Mucosa of descending colon (tissue), 3 donors: ENCODE measurements around the gene LOXL3. TPM values are rescaled to one million over a fixed set of nuclear protein-coding genes. Genes with fewer than 3 reads are reported as not detected.

Source experiments
- ATAC-seq: fragments of 200-7000 bp; cut with Tn5 transposase; one replicate; pipeline ENCODE4 v1.9.1; 2020; ENCODE audit warnings: mild to moderate bottlenecking, moderate library complexity
- DNase-seq, 3 donors: peaks; one replicate each; pipeline ENCODE4 v3.0.0-alpha.2; 2020
- H3K36me3 ChIP-seq: fragments of 200-600 bp; one replicate; pipeline ENCODE4 v1.8.0; 2021; ENCODE audit warnings: low read depth, mild to moderate bottlenecking
- H3K4me1 ChIP-seq: fragments of 200-600 bp; one replicate; pipeline ENCODE4 v1.8.0; 2021; ENCODE audit warnings: low read depth, mild to moderate bottlenecking
- H3K4me3 ChIP-seq: fragments of 200-600 bp; one replicate; pipeline ENCODE4 v1.8.0; 2021; ENCODE audit warnings: mild to moderate bottlenecking
- H3K9me3 ChIP-seq: fragments of 200-600 bp; one replicate; pipeline ENCODE4 v1.8.0; 2021; ENCODE audit warnings: mild to moderate bottlenecking
- intact Hi-C, 2 donors: fragments of 100-400 bp; cut with DNase I in 1 of 2; cut with micrococcal nuclease in 1 of 2; formaldehyde crosslinking; loops; one replicate each; pipeline versions ENCODE4 v1.11.0 to v1.11.1; 2022; cut with DNase I, micrococcal nuclease
- total RNA-seq, 3 donors: library from RNA; stranded (reverse); fragmentation: NEBNext Ultra II Directional in 2 of 3; extraction: Animal tissue kit (Norgen Biotek cat#: 25700) in 2 of 3; gene quantifications; one replicate each; pipeline versions ENCODE4 v1.2.1 to v1.2.4, GENCODE V29; 2021 to 2023
- TF ChIP-seq, protein P1 (sequence below): fragments of 200-600 bp; IDR thresholded peaks from one replicate; pipeline ENCODE4 v1.8.0; 2022; ENCODE audit warnings: antibody characterized with exemption, mild to moderate bottlenecking
- donor health status: DM: no; HTN: no; CAD: no; lungs with moderate emphysema.
- donor health status: DM: no; HTN: no; CAD: no.
- donor health status: DM: no; HTN: yes; CAD: no.

Gene LOXL3
- total RNA-seq, 3 donors from 2014 or later: 2.2 to 6.9 (median 4.4) TPM

- DNase-seq: peak; percentile 86 to 92 (median 91)
- TF ChIP-seq, protein P1, sequence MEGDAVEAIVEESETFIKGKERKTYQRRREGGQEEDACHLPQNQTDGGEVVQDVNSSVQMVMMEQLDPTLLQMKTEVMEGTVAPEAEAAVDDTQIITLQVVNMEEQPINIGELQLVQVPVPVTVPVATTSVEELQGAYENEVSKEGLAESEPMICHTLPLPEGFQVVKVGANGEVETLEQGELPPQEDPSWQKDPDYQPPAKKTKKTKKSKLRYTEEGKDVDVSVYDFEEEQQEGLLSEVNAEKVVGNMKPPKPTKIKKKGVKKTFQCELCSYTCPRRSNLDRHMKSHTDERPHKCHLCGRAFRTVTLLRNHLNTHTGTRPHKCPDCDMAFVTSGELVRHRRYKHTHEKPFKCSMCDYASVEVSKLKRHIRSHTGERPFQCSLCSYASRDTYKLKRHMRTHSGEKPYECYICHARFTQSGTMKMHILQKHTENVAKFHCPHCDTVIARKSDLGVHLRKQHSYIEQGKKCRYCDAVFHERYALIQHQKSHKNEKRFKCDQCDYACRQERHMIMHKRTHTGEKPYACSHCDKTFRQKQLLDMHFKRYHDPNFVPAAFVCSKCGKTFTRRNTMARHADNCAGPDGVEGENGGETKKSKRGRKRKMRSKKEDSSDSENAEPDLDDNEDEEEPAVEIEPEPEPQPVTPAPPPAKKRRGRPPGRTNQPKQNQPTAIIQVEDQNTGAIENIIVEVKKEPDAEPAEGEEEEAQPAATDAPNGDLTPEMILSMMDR: peak; percentile 6
- intact Hi-C loops: no loop called here
- Histone ChIP-seq H3K36me3 (no peaks in the 10 kb centered on the region), H3K9me3 (no peaks in the 10 kb centered on the region), H3K4me3 (peak overlapping the region; percentile 65), H3K4me1 (peaks cover 46% of the 10 kb centered on the region)
- ATAC-seq: peak; percentile 71
Measured at GRCh38 chr2:74502720-74503505, 50.8 kb downstream of the LOXL3 start.

DNA sequence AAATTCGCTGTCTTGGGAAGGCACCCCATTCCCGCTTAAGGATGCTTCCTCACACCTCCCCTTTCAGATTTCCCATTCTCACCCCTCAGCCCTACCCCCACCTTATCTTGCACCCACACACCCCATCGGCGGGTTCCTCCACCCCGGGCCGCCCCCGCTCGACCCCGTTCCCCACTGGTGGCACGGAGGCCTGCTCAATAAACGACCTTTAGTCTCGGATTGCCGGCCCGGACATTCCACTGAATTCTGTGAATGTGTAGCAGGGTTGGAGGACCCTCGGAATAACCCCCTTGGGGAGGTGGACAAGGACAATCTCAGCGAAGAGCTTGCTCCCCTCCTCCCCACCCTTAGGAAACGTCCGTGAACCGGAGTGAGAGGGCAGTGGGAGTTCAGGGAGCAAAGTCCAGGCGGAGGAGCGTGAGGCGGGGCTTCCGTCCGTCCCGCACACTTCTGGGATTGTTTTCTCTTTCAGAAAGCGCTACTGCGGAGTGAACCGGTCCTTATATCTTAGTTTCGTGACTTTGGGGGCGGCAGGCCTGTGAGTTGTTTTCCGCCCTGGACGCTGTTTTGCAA lies 51.5 kb downstream of the LOXL3 start:
- peak; percentile 75 to 81 (median 79) for DNase-seq
- TF ChIP-seq, protein P1: no peak
- H3K4me1 ChIP-seq: peaks cover 53% of the 10 kb centered on the region
- peak; percentile 62 for ATAC-seq
- H3K9me3 ChIP-seq: no peaks in the 10 kb centered on the region
- no peaks in the 10 kb centered on the region for H3K36me3 ChIP-seq
- peak overlapping the region; percentile 65 for H3K4me3 ChIP-seq
- intact Hi-C loops: no loop called here

- intact Hi-C loops: no loop called here
- Histone ChIP-seq H3K4me3 (no peak overlapping the region), H3K36me3 (no peaks in the 10 kb centered on the region), H3K9me3 (no peaks in the 10 kb centered on the region), H3K4me1 (peaks cover 51% of the 10 kb centered on the region)
- TF ChIP-seq, protein P1: no peak
- DNase-seq (peak in 1 of 3 donors; percentile 26), ATAC-seq (no peak)
Measured at GRCh38 chr2:74501335-74502071, 52.2 kb downstream of the LOXL3 start.

- DNase-seq (peak in 1 of 3 donors; percentile 4), ATAC-seq (no peak)
- Histone ChIP-seq H3K4me3 (no peak overlapping the region), H3K36me3 (no peaks in the 10 kb centered on the region), H3K4me1 (peaks cover 42% of the 10 kb centered on the region), H3K9me3 (no peaks in the 10 kb centered on the region)
- TF ChIP-seq, protein P1: no peak
- intact Hi-C loops: no loop called here
Measured at GRCh38 chr2:74500578-74500946, 53.2 kb downstream of the LOXL3 start.

- TF ChIP-seq, protein P1: no peak
- intact Hi-C loops: no loop called here
- Histone ChIP-seq H3K4me1 (peaks cover 37% of the 10 kb centered on the region), H3K4me3 (no peak overlapping the region), H3K9me3 (no peaks in the 10 kb centered on the region), H3K36me3 (no peaks in the 10 kb centered on the region)
- DNase-seq: peak in 1 of 3 donors; percentile 47
- ATAC-seq: no peak
Measured at GRCh38 chr2:74499940-74500577, 53.7 kb downstream of the LOXL3 start.
